Smooth muscle cell of the brain vasculature (primary cell): Measurements from ENCODE around the gene DIRAS1.
A peak's percentile ranks its signal among the peaks of the same experiment; 100 is the strongest.
"Not testable (repeated sequence)": the region's sequence is repeated elsewhere in the genome, so short reads cannot be mapped to it uniquely, and the experiment has no call there.

ENCODE experiments used
- DNase-seq: peaks from one replicate; pipeline ENCODE4 v3.0.0-alpha.2; 2012; ENCODE audit warnings: low read depth, low spot score

The DIRAS1 gene

DNA sequence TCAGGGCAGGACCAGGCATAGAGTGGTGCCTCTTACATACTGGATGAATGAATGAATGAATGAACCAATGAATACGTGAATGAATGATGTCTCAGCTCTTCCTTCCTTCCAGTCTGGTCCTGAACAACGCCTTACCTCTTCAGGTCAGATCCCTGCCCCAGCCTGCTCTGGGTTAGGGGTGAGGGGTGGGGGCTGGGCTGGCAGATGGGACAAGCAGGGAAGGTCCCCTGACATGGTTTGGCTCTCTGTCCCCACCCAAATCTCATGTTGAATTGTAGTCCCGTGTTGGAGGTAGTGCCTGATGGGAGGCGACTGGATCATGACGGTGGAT lies 9.3 kb downstream of the DIRAS1 start:
- no peak for DNase-seq

DNA sequence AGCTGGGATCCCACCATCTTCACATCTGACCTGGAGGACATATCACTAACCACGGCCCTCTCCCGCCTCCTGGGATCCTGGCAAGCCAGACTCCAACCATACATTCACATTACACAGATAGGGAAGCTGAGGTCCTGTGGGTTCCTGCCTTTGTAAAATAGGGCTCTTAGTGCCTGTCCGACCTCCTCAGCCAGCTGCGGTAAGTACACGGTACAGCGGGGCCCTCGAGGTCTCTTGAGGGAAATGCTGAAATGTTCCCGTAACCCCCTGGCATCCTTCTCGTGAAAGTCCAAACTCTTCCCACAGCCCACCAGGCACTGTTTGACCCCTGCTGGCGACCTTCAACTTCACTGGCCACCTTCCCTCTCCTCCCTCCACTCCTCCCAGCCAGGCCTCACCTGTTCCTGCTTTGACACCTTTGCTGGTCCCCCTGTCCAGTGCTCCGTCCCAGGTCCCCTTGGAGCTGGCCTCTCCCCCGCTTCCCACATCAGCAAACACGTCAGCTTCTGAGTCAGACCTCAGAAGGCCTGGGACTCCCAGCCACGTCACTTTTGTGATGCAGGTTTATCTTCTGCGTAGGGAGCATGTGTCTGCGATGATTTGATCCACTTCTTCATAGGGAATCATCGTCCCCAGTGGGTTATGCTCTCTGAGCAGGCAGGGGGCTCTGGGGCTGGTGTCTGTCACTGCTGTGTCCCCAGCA lies 9.8 kb downstream of the DIRAS1 start:
- no peak for DNase-seq

DNA sequence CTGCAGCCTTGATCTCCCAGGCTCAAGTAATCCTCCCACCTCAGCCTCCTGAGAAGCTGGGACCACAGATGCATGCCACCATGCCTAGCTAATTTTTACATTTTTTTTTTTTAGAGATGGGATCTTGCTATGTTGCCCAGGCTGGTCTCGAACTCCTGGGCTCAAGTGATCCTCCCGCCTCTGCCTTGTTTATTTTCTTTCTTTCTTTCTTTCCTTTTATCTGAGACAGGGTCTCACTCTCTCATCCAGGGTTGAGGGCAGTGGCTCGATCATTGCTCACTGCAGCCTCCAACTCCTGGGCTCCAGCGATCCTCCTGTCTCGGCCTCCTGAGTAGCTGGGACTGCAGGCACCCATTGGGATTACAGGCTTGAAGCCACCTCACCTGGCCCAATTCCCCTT lies 14.9 kb downstream of the DIRAS1 start:
- DNase-seq = no peak

DNA sequence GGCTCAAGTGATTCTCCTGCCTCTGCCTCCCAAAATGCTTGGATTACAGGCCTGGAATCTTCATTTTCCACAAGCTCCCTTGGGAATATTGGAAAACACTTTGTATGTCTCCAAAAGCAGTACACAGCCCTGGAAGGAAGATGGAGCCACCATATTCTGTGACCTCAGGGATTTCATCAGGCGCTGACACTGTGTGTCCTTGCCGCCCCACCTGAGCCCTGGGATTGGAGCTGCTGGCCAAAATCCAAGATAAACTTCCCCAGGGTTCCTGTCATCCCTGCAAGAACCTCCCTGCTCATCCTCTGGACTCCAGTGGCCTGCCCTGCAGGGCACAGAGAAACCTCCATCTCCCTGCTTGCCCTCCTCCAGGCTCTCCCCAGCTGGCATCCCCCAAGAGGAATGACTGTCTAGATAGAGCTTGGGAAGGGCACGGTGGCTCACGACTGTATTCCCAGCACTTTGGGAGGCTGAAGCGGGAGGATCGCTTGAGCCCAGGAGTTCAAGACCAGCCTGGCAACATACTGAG lies 17.4 kb downstream of the DIRAS1 start:
- DNase-seq = no peak

DNA sequence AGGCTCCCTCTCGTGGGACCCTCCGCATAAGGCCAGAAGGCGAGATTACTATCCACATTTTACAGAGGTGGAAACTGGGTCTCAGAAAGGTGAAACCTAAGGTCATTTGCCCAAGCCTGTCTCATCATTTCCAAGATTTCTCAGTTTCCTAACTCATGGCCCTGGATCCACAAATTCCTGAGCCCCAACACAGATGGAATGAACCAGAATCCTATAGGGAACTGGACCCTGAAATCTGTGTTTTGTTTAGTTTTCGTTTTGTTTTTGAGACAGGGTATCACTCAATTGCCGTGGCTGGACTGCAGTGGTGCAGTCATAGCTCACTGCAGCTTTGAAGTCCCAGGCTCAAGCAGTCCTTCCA lies 18.1 kb downstream of the DIRAS1 start:
- DNase-seq = no peak

DNA sequence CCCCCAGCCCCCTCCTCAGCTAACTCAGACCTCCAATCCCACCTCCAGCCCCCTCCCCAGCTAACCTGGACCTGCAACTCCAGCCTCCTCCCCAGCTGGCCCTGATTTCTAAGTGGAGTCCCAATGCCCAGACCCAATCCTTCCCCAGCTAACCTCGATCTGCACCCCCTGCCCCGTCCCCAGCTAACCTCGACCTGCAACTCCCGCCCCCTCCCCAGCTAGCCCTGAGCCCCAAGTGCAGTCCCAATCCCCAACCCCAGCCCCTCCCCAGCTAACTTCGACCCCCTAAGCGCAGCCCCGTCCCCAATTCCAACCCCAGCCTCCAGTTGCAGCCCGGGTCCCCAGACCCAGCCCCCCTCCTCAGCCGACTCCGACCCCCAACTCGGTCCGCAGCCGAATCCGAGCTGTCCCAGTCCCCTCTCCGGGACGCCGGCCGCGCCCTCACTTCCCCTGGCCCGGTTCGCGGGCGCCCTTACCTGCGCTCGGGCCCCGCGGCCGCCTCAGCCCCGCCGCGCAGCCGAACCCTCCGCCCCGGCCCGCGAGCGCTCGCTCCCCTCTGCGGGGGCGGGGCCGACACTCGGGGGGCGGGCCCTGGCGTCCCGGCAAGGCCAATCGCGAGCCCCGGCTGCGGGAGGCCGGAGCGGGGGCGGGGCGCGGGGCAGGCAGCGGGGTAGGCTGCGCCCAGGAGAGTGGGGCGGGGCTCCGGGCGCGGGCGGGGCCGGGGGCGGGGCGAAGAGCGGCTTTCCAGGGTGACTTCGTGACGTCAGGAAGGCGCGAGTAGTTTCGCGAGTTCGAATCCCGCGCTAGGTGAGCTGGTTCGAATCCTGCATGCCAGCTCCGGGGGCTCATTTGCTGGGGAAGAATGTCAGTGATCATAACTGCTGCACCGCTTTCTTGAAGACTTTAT lies 18.7 kb downstream of the DIRAS1 start, which contains the start of gene GNG7:
TSS of gene GNG7 (minus strand) at position 525 of the 907 bp plus-strand sequence. CDS start 182,006 bp downstream, outside the sequence.
- DNase-seq = peak; percentile 13

DNA sequence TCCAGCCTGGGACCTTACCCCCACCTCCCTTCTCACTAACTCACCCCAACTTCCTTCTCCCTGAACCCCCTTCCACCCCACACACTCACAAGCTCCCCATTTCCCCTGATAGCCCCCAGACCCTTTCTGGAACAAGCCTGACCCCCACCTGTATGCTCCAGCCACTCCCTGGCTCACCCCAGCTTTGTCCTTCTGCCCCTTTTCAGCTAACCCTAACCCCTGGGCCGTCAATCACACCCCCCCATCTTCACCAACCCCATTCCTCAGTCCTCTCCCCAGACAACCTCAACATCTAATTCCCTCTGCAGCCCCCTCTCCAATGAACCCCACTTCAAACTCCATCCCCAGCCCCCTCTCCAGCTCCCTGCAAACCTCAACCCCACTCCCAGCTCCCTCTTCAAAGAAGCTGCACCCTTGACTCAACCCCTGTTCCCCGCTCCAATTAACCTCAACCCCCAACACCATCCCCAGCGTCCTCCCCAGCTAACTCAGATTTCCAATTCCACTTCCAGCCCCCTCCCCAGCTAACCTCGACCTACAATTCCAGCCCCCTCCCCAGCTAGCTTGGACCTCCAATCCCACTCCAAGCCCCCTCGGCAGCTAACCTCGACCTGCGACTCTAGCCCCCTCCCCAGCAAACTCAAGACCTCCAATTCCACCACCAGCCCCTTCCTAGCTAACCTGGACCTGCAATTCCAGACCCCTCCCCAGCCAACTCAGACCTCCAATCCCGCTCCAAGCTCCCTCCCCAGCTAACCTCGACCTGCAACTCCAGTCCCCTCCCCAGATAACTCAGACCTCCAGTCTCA lies 19.6 kb downstream of the DIRAS1 start:
- no peak for DNase-seq

DNA sequence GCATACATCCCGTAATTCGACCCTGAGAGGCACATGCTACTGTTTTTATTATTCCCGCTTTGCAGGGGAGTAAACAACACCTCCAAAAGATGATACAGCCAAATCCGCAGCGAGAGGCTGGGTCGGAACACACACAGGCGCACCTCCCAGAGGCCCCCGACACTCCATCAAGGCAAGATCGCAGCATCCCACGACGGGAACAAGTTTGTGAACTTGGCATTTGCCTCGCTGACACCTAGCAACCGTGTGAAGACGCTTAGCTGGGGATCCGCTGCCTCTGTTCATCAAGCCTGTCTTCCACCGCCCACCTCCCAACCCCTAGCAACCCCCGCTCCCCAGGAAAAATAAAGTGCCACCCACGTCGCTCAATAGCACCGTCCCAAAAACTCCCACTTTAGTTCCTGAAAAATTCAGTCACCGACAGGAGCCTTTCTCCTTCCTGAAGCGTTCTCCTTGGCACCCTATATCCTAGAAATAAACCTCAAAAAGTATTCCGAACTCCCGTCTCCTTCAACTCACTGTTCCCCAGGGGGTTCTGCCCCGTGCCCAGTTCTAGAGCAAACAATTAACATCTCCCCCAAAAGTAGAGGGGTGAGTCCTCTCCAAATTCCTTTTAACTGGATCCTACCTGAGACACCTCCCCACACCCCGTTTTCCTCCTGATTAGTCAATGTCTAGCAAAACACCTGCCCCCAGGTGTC lies 20.4 kb downstream of the DIRAS1 start:
- DNase-seq = no peak

DNA sequence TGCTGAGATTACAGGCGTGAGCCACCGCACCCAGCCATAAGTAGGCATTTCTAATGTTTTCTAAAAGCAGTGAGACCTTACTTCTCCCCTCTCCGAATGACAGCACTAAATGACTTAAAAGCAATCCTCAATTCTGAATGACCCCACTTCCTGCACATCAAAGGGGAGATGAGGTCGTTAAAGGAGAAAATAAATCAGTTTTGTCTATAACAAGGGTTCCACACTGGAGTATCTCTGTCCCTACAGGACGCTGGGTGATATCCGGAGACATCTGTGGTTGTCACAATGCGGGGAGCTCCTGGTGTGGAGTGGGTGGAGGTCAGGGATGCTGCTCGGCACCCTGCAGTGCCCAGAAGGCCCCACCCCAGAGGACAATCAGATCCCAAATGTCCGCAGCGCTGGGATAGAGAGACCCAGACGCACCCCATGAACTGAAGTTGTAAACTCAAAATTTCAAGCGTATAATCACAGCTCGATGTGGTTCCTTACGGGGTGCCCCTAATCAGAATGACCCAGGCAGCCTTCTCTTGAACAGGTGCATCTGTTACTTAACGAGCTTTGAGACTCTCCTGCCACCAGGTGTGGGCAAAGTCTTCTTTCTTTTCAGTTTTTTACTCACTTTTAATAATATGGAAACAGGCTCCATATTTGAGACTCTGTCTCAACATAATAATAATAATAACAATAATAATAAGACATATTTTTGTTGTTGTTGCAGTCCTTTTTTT lies 21.6 kb downstream of the DIRAS1 start:
- DNase-seq = no peak

DNA sequence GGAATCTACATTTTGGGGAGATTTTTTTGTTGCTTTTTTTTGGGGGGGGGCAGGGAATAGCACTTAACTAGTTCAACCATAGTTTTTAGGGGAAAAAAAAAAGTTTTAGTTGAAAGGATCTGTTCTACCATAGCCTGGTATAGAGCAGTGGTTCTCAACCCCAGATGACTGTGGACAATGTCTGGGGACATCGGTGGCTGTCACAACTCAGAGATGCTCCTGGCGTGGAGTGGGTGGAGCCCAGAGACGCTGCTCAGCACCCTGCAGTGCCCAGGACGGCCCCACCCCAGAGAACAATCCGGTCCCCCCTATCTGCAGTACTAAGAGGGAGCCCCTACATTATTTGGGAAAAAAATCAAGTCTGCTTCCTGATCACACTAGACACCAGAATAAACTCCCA lies 27.0 kb downstream of the DIRAS1 start:
- no peak for DNase-seq

DNA sequence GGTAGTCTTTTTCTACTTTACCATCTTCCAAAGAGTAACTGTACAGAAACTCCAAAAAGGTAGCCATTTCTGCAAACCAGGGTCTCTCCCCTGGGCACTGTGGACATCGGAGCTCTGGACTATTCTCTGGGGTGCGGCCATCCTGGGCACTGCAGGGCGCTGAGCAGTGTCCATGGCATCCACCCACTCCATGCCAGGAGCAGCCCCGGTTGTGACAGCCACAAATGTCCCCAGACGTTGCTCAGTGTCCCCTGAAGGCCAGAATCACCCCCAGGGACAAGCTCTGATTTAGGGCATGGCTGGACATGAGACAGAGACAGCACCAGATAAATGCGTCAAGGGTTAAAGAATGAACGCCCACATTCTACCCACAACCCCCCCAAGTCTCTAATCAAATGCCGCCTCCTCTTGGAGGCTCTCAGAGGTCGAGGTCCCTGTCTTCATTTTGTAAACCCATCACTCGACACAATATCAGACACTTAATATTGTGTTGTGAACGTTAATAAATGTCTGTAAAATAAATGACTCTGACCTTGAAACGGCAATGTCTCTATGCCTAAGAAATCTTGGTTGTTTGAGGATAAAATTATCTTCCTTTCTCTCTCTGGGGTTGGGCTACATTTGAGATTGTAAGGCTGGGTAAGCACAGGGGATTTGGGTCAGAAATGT lies 27.5 kb downstream of the DIRAS1 start:
- no peak for DNase-seq

DNA sequence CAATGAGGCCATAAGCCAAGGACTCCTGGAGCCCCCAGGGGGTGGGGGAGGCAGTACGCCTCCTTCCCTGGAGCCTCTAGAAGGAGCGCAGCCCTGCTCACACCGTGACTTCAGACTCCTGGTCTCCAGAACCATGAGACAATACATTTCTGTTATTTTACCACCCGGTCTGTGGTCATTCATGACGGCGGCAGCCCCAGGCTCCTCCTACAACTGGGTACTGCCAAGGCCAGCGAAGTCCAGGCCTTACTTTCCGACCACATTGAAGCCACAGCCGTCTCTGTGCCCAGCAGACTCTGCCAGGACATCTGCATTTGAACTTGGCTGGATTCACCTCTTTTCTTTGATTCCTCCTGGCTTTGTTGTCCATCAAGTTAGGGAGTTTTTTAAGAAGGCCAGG lies 29.2 kb downstream of the DIRAS1 start:
- DNase-seq = no peak

DNA sequence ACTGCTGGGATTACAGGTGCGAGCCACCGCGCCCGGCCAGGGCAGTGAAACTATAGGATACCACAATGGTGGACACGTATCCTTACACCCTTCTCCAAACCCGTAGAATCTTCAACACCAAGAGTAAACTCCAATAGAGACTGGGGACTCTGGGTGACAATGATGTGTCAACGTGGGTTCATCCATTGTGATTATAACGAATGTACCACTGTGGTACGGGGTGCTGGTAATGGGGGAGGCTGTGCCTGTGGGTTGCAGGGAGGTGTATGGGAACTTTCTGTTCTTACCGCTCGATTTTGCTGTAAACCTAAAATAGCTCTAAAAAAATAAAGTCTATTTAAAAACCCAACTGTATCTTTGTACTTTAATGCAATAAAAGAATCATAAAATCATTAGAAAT lies 30.3 kb downstream of the DIRAS1 start:
- no peak for DNase-seq

DNA sequence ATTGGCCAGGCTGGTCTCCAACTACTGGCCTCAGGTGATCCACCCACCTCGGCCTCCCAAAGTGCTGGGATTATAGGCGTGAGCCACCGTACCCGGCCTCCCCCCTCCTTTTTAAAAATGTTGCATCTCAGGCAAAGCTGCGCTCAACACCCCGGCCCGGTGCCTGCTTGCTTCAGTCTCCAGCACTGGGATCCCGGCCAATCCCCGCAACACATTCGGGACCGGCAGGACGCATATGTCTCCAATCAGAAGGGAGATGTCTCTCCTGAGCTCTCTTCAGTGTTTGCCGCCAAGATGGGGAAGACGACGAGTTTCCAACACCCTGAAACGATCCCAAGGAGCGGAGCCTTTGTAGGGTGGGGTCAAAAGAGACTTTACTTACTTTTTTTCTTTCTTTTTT lies 34.8 kb downstream of the DIRAS1 start:
- DNase-seq = no peak

DNA sequence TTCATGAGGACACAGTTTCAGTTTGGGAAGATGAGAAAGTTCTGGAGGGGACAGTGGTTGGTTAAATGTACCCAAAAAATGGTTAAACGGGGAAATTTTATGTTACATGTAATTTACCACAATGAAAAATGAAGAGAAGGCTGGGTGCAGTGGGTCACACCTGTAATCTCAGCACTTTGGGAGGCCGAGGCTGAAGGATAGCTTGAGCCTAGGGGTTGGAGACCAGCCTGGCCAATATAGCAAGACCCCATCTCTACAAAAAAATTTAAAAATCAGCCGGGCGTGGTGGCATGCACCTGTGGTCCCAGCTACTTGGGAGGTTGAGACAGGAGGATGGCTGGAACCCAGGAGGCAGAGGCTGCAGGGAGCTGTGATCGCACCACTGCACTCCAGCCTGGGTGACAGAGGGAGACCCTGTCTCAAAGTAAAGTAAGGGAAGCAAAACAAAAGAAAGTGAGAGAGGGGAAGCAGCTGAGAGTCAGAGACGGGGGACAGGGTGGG lies 35.9 kb downstream of the DIRAS1 start:
- no peak for DNase-seq

DNA sequence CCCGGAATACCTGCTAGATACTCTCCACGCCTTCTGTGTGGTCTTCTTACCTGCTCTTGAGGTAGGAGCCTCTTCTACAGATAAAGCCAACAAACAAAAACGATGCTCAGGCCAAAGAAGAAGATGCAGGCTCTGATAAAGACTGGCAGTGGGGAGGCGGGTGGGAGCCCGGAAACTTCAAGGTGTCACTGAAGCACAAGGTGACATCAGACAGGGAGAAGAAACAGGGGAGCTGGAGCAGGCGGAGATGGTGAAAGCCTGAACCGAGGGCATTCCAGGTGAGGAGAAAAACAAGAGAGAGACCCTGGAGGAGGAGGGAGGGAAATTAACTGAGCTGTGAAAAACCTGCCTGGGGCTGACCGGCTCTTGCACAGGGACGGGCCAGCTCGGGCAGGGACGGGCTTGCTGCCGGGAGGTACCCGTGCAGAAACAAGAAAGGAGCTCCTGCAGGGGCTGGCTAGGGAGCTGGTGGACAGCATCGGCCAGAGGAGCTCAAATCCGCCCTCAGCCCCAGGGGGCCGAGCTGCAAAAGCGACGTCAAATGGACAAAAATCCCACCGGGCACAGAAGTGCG lies 37.7 kb downstream of the DIRAS1 start:
- DNase-seq = no peak

DNA sequence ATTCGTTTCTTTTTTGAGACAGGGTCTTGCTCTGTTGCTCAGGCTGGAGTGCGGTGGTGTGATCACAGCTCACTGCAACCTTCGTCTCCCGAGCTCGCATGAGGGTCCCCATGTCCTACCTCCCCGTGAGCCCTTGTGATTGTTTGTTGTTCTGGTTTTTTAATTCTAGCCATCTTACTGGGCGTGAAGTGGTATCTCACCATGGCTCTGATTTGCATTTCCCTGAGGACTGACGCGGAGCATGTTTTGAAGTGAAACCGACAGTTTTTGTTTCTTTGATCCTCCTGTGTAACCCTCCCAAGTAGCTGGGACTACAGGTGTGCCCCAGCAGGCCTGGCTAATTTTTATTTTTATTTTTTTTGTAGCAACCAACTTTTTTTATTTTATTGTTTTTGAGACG lies 40.4 kb downstream of the DIRAS1 start:
- DNase-seq = no peak

DNA sequence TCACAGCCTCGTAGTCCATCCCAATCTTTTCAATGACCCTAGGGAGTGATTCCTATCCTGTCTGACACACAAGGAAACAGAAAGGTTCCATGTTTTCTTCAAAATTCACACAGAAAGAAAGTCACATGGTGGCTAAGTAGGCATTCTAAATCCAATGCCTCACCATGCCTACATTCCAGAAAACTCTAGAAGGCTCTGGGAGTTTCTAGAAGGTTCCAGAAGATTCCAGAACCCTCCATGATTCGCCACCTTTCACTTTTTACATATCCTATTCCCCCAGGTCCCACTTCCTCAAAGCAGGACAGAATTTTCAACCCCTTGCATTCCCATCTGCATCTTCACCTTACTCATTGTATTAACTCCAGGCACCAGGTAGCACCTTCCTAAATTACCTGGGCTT lies 41.7 kb downstream of the DIRAS1 start:
- no peak for DNase-seq

DNA sequence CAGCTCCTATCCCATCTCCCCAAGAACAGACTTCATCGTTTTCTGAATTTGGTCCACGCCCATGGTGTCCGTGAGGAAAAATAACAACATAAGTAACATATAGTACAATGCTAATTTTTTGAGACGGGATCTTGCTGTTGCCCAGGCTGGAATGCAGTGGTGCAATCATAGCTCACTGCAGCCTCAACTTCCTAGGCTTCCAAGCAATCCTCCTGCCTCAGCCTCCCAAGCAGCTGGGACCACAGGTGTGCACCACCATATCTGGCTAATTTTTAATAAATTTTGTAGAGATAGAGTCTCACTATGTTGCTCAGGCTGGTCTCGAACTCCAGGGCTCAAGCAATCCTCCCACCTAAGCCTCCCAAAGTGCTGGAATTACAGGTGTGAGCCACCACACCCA lies 42.2 kb downstream of the DIRAS1 start:
- DNase-seq = not testable (repeated sequence)
